HFF-Myc (cell line): Measurements from ENCODE around the gene ACY1.

ENCODE experiments used
- DNase-seq: peaks from one replicate; pipeline ENCODE4 v3.0.0-alpha.2; 2011; ENCODE audit warnings: low read depth; ENCODE audit errors: extremely low read depth
- H3K4me3 ChIP-seq: replicated peaks from 2 replicates; pipeline ENCODE4 v1.5.1; 2011; ENCODE audit warnings: low read depth, mild to moderate bottlenecking, control low read depth, low read length
- CTCF ChIP-seq: IDR thresholded peaks from 2 replicates; pipeline ENCODE4 v1.5.1; 2012; ENCODE audit warnings: mild to moderate bottlenecking, low read depth, low read length, control low read depth; ENCODE audit errors: missing control alignments

Gene ACY1

DNA sequence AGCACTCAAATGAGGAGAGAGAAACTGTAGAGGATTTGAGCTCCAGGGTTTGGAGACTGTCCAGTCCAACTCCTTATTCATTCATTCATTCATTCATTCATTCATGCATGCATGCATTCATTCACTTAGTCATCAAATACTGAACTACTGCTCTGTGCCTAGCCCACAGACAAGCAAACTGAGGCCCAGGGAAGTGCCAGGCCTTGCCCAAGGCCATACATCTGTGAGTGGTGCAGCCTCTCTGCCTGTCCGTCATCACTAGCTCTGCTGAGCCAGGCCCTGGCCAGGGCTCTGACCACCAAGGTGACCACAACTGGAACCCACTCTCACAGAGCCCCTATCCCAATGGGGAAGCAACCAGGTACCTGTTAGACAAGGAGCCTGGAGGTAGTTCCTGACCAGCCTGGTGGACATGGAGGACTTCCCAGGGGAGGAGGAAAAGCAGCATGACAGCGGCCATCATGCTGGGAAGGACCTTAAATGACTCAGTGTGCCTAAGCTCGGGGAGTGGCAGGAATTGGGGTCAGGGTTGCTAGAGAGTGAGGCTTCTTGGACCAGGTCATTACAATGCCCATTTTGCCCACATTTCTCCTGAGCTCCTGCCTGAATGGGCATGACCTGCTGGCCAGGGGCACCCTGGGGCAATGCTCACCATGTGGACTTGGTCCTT, 39.9 kb downstream of the ACY1 start:
- DNase-seq = no peak
- TF ChIP-seq CTCF = no peak
- H3K4me3 ChIP-seq = no peak overlapping the region

GRCh38 chr3:52023860-52024764, 40.8 kb downstream of the ACY1 start:
- no peak for DNase-seq
- no peak for TF ChIP-seq CTCF

DNA sequence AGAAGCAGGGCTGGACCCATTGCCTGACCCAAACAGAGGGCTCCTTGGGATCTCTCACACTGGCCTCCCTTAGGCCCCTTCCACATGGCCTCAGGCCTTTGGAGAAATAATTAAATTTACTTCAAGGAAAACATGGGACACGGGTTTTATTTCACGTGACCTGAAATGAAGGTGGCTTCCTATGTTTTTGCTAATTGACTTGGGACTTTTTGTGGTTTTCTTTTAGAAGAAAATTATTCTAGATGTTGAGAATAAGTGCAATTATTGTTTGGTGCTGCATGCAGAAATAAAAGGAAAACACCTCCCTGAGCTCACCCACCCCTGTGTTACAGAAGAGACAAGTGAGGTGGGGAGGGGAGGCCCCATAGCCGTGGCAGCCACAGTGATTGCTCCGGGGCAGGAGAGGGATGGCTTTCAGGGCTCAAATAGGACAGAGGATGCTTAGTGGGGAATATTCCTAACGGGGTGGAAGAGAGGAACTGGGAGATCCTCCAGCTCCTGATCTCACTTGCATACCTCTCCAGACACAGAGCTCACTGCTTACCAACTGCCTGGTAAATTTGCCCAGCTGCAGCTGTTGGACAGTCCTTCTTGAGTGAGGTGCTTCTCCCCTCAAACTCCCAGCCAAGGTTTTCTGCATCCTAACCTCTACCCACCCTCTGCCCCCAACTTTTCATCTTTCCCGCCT, 41.6 kb downstream of the ACY1 start:
- H3K4me3 ChIP-seq = no peak overlapping the region
- TF ChIP-seq CTCF = no peak
- DNase-seq = no peak

More at GRCh38 chr3:52023860-52024764, 40.8 kb downstream of the ACY1 start:
- no peak overlapping the region for H3K4me3 ChIP-seq

DNA sequence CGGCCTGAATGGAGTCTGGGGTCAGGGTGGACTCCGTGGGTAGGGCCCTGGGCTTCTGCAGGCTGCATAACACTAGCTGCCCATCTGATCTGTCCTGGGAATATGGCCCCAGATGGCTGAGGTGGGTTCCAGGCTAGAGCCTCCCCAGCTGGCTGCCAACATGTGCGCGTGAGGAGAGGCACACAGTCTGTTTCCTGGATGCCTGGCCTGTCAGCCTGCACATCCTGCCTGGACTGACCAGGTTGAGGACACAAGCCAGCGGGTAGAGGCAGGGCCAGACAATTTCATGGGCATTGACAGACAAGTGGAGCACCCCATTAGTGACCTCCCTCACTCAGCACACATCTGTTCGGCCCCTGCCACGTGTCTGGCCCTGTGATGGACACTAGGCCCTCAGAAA, 42.1 kb downstream of the ACY1 start:
- H3K4me3 ChIP-seq = no peak overlapping the region
- no peak for DNase-seq
- TF ChIP-seq CTCF = no peak

- H3K4me3 ChIP-seq = no peak overlapping the region
- TF ChIP-seq CTCF = no peak
- no peak for DNase-seq
Measured at GRCh38 chr3:52026041-52026440, 42.7 kb downstream of the ACY1 start.

GRCh38 chr3:52028572-52028971, 45.2 kb downstream of the ACY1 start:
- no peak for DNase-seq
- no peak for TF ChIP-seq CTCF
- no peak overlapping the region for H3K4me3 ChIP-seq
